NCI-H1694 treated with DMSO at 0.1 percent for 48 hours (cell line): Measurements from ENCODE around the gene PHACTR3.

Experiments
- DNase-seq: peaks from one replicate; lab custom pipeline; 2025; lab: John Stamatoyannopoulos, UW

Gene PHACTR3

DNA sequence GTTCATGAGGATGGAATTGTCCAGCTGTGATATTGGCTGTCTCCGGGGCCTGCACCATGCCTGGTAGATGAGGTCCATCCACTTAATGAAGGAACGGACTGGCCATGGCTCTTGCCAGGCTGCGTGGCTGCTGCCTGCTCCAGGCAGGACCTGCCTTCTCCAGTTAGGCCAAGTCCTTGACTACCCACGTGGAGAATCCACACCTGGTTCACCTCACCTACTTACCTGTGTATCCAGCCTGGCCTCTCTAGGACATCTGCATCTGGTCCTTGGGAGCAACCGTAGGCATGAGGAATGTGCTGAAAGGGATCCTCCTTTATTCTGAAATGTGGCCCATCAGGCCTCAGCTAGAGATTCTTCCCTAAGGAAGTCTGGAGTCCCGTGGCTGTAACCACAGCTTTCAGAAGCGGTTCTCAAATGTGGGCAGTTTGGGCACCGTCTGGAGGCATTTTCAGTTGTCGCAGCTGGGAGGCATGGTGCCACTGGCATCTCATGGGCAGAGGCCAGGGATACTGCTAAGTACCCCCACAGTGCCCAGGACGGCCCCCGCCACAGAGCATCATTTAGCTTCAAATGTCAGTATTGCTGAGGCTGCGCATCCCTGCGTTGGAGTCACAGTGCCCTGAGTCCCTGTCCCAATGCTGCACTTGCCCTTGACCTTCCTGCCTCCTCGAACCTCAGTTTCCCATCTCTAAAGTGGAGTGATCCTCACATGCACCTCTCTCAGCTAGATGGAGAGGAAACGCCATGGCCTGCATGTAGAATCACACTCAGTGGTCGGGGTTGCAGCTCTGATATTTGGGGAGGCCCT, 67.5 kb downstream of the PHACTR3 start:
- no peak for DNase-seq

DNA sequence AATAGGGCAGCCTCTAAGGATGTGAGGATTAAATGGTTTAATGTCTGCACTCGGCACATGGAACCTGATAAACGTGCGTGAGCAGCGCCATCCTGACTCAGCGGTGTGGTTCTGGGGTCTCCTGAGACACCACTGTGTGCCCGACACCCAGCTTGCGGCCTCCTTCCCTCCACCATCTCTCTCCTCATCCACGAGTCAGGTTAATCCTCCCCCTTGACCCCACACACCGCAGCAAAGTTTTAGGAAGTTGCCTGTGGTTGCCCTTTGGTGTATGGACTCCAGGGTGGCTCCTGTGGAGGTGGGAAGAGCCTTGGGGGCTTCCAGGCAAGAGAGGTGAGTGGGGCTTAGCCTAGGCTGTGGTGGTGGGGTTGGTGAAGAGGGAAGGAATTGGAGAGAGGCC, 68.2 kb downstream of the PHACTR3 start:
- no peak for DNase-seq

DNA sequence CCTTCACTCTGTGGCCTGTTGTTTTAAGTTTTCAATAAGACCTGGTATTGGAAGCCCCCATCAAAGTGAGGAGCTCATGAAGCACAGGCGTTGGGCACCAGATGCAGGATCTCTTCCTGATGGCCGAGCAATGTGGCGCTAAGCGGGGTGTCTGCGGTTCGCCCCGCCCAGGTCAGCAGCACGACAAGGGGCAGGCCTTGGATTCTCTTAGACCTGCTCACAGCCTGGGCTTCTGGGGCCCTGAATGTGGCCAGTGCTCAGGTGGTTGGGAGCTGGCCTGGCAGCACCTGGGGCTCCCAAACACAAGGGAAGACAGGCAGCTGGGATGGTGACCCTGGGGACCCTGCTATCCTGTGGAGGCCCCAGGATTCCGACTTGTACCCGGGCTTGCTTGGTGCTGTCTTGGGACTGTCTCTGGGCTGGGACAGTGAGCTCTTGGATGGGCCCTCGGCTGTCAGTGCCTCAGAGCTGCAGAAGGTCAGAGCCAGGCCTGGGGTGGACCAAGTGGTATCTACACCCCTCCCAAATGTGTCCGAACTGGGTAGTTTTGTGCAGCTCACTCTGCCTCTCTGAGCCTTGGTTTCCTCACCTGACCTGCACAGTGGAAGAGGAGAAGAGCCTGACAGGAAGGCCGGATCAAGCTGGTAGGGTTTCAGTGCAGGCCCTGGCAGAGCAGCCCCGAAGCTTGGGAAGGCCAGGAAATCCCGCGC, 69.1 kb downstream of the PHACTR3 start:
- DNase-seq = no peak

DNA sequence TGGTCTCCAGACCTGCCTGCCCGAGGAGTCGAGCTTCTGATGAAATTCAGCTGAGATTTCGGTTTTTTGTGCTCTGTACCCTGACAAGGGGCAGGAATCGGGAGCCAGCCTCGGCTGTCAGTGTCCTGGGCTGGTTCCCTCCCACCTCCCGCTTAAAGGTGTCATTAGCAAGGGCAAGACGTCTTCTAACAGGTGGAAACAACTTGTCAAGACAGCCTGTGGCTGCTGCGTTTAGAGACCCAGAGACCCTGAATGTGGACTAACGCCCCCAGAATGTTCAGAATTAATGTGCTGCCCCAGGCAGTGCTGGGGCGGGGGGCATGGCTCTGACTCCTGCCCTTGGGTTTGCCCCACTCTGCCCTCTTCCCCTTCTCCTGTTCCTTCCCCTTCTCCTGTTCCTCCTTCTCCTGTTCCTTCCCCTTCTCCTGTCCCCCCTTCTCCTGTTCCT, 69.7 kb downstream of the PHACTR3 start:
- no peak for DNase-seq

DNA sequence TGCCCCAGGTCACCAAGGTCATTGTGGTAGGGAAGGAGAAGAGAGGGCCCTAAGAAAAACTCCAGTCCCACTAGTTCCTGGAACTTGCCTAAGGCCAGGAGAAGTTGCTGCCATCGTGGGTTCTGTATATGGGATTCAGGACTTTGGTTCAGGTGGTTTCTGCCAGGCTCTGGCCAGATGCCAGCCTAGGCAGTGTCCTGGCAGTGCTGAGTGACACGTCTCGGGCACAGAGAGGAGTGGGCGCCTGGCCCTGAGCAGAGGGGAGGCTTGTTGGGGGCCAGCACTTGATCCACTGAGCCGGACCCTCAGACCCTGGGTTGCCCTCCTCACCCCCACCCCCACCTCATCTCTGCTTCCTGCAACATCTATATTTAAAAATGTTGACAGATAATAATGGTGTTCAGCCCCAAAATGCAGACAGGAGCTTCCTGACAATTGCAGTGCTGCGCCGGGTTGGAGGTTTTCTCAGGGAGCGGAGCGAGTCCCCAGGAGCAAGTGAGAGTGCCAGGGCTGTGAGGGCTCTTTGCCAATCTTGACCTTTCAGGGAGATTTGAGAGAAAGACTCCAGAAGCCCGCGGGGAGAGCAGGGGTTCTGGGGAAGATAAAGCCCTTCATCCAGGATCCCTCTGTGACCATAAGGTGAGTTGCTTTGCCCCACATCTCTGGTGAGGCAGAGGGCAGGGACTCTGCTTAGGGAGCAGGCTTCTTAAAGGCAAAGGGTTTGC, 71.9 kb downstream of the PHACTR3 start:
- no peak for DNase-seq

DNA sequence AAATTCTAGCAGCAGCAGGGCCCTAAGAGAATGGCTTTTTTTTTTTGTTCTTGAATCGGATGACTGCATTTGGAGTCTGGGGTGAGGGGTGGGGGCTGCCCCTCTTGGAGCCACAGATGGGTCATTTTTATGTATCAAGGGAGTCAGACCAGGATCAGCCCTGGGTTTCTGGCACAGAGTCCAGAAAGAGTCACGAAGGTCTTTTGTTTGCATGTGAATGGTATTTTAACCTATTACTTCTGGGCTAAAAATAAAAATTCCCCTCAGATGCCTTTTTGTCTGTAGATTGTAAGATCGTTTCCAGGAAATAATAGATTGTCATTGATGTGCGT, 72.5 kb downstream of the PHACTR3 start:
- no peak for DNase-seq

DNA sequence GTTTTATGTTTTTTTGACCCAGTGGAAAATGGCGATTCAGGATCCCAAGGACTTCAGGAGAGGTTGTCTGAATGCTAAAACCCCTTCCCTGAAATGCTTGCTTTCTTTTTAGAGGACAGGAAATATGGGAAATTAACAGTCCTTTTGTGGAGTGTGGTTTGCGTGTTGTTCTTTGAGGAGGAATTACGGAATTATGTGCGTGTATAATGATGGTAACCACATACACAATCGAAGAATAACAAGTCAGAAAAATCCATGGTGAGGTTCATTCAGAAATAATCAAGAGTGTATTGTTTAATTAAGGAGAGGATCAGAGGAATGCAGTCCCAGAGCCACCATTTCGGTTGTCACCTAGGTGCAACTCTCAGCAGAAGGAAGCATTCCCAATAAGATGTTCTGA, 73.2 kb downstream of the PHACTR3 start:
- DNase-seq = no peak

DNA sequence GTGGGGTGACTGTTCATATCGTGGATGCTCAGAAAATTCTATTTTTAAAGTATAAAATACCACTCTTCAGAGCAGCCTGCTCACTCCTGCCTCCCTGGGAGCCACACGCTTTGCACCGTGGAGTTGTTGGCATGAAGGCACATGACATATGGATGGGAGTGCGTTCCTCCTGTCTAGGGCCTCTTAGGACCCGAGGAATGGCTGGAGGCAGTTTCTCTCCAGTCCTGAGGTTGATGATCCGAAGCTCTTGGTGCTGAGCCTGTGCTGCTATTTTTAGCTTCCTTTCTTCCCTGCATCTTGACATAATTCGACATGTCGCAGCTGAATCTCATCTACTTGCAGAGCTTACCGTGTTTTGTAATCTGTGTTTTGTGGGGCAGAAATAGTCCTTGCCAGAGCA, 73.9 kb downstream of the PHACTR3 start:
- no peak for DNase-seq

DNA sequence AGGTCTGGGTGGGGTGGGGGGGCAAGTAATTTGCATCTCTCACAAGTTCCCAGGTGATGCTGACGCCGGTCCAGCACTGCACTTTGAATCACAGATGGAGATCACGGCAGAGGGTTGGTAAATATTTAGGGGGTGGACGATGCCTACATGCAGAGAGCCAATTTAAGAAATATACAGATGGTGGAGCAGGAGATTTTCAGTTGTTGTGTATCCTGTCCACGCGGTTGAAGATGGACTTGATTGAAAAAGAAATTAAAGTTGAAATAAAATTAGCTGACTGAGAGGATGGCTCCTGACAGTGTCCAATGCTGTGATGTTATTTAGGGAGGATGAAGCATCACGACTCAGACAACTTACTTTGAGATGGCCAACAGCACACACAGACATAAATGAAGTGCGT, 74.6 kb downstream of the PHACTR3 start:
- no peak for DNase-seq

DNA sequence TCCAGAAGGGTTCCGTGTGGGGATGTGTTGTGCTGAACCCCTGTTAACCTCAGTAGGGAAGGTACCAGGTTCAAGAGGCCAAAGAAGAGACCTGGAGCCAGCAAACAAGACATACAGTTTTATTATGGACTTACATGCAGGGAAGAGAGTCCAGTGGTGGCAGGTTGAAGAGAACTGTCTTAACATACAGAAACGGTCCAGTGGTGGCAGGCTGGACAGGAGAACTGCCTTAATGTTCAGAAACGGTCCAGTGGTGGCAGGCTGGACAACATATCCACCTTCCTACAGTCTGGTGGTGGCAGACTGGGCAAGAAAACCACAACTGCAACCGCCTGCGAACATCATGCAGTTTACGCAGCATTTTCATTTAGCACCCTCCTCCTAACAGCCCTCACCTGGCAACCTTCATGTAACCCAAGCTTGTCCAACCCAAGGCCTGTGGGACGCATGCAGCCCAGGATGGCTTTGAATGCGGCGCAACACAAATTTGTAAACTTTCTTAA, 75.9 kb downstream of the PHACTR3 start:
- no peak for DNase-seq

DNA sequence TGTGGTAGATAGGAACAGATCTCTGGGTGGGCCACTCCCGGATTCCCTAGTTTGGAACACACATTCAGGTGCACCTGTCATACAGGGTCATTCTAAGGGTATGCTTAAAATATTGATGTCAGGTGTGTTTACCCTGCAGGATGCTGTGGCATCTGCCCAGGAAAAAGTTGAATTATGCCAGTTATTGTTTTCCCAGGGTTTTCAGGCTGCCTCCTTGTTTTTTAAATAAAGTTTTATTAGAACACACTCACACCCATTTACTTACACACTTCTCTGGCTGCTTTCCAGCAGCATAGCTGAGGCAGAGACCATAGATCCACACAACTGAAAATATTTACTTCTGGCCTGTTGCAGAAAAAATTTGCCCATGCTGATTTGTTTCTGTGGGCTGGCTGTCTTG, 76.5 kb downstream of the PHACTR3 start:
- DNase-seq = no peak

DNA sequence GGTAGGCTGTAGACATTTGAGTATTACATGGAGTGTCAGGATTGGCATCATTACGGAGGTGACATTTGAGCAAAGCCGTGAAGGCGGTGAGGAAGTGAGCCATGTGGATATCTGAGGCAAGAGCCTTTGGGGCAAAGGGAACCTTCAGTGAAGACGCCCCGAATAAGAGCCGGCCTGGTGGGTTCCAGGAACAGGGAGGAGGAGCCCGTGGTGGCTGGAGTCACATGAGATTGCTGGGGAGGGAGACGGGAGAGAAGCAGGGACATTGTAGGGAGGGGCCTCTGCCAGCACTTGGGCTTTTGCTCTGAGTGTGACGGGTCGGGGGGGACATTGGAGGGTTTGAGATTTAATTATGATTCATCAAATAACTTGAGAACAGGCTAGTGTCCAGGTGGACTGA, 78.3 kb downstream of the PHACTR3 start:
- DNase-seq = no peak

DNA sequence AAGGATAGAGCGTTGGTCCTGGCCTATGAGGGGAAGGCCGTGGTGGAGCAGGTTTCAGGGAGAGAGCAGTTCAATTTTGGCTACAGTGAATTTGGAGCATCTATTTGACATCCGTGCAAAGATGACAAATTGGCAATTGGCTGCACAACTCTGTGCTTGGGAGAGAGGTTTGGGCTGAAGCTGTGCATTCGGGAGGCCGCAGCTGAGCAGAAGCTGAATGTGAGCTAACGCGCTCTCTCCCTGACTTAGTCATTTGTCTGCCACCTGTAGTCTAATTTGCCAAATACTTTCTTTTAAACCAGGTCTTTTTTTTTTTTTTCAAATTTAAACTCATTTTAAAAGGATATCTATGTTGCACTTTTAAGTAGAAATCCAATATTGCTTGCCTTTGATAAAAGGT, 78.8 kb downstream of the PHACTR3 start:
- no peak for DNase-seq

DNA sequence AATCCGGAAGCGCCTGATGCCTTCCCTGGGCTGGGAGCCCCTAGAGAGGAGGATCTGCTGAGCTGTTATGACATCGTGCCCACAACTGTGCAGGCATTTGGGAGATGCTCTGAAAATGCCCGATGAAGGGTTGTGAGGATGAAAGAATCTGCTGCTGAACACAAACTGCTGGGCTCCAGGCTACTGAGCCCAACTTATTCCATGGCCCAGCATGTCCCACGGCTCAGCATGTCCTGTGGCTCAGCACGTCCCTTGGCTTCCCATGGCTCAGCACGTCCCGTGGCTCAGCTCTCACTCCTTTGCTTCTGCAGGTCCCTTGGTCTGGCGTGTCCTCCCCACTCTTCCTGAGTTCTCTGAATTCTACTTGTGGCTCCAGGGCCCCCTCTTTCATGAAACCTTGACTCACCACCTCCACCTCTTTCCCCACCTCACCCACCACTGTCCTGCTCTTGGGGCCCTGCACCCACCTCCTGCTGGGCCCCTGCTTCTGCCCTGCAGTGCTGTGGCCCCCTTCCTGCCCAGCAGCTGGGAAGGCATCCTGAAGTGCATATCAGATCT, 80.4 kb downstream of the PHACTR3 start:
- no peak for DNase-seq

DNA sequence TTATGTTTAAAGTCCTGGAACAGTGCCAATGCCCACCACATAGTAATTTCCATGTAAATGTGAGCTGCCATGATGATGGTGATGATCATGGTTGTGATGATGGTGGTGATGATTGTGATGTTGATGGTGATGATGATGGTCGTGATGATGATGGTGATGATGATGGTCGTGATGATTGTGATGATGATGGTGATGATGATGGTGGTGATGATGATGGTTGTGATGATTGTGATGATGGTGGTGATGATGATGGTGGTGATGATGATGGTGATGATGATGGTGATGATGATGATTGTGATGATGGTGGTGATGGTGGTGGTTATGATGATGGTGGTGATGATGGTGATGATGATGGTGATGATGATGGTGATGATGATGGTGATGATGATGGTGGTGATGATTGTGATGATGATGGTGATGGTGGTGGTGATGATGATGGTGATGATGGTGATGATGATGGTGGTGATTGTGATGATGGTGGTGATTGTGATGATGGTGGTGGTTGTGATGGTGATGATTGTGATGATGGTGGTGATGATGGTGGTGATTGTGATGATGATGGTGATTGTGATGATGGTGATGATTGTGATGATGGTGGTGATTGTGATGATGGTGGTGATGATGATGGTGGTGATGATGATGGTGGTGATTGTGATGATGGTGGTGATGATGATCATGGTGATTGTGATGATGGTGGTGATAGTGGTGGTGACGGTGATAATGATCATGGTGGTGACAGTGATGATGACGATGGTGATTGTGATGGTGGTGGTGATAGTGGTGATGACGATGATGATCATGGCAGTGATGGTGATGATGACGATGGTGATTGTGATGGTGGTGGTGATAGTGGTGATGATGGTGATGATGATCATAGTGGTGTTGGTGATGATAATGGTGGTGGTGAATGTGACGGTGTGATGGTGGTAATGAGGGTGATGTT, 82.3 kb downstream of the PHACTR3 start:
- DNase-seq = no peak

DNA sequence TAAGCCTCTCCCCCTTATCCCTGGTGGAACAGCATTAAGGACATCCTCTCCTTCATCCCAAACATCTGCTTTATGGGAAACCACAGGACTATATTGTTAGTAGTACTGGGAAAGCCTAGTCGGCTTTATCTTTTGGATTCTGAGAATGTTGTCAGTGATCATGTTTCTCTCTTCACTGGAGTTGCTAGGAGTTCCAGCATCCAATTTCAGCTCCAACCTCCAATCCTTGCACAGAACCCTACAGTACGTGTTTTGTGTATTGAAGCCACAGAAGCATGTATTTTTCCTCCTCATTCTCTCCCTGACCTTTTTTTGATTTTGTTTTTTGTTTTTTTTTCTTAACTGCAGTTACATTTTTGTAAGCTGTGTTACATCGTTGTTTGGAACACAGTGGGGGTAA, 84.0 kb downstream of the PHACTR3 start:
- DNase-seq = no peak

DNA sequence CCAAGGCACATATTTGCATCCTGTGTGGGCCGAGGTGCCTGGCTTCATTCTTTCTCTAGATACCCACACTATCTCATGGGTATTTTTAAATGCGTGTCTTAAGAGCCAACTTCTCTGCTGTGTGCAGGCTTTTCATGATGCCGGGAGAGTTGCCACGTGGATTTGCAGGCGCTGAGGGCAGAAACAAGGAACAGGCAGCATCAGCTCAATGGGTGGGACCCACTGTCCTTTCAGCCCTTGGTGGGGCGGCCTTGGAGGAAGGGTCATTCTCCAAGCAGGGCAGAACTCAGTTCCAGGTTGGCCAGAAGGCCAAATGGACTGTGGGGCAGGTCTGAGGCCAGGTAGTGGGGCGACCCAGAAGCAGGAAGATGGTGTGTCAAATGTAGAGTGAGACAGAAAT, 84.7 kb downstream of the PHACTR3 start:
- no peak for DNase-seq

DNA sequence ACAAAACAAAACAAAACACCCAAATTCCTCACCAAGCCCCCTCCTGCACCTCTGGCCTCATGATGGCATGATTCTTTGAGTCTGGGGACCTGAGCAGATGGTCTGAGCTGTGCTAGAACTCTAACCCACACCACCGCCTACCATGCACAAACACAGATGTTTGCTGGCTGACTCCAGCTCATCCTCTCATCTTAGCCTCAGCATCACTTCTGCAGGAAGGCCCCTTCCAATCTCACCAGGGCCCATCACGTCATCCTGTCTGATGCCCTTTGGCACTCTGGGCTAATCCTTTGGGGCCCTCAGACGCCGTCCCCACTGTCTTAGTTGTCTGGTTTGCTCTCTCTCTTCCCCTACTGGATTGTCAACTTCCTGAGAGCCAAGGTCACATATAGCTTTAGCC, 85.8 kb downstream of the PHACTR3 start:
- no peak for DNase-seq

DNA sequence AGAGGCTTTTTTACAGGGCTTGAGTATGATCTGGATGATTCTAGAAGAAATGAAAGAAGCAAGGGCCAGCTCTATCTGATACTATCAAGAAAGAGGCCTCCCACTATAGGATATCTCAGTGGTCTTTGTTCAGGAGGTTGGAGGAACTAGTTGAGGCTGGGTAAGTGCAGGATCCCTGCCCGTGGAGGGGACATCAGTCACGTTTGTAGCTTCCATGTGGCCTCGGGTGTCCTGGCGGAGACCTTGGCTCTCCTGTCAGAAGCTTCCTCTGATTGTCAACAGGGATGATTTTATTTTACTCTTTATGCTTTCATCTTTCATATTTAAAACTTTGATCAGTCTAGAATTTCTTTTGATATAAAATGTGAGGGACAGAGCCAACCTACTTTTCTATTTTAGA, 86.6 kb downstream of the PHACTR3 start:
- no peak for DNase-seq

DNA sequence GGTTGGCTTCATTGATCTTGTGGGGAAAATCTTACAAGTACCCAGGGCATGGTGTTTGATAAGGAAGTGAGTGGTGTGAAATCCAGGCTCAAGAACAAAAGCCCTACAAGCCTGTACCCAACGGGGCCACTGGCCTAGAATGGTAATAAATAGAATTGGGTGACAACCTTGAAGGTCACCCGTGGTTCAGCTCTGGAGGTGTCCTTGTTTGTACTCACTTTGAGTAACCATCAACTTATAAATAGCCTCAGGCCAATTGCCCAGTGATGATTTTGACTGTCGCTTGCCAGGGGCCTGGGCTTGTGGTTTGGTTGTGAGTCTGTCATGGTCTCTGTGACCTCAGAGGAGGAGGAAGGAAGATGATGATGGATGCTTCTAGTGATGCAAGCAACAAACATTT, 87.8 kb downstream of the PHACTR3 start:
- no peak for DNase-seq

DNA sequence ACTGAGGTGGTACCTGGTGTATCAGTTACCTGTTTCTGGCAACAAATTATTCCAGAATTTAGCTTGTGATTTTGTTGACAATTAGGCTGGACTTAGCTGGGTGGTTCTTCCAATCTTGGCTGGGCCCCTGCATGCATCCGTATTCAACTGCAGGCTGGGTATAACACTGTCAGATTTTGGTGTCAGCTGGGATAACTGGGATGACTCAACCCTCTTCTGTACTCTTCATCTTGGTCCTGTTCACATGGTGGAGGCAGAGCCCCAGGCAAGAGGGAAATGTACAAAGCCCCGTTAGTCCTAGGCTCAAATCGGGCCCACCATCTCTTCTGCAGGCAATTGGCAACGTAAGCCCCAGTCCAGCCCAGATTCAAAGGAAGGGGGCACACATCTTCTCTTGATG, 89.2 kb downstream of the PHACTR3 start:
- DNase-seq = no peak

DNA sequence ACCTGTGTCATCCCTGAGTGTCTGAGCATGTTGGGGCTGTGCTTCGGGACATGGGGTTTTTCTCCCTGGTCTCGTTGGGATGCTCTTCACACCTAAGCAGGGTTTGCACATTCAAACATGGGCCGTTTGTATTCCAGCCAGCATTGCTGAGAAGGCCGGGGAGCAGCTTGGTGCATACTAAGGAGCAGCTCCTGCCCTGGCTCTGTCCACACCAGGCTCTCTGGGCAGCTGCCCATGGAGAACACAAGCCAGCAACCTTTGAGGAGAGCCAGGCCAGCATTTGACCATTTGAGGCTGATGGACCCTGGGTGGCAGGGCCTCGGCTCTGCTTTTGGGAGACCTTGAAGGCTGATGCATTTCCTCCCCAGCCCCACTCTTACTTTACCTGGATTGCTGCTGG, 92.1 kb downstream of the PHACTR3 start:
- no peak for DNase-seq
